GM23338 (cell line): ENCODE results near the gene LRIT3. TPM values are rescaled to one million over a fixed set of nuclear protein-coding genes. Genes with fewer than 3 reads are reported as not detected.

ENCODE experiments used
- ATAC-seq: fragments of 200-7000 bp; cut with Tn5 transposase; 3 replicates; pipeline ENCODE4 v1.9.1; 2020
- DNase-seq: peaks from one replicate; pipeline ENCODE4 v3.0.0-alpha.2; 2015; ENCODE audit warnings: low spot score
- H2AFZ ChIP-seq: fragments of 200-600 bp; sonication (generic); 2 replicates; pipeline ENCODE4 v1.8.0; 2016; ENCODE audit warnings: antibody characterized with exemption, mild to moderate bottlenecking, moderate library complexity
- H3F3A ChIP-seq: fragments of 200-600 bp; sonication (generic); replicated peaks from 2 replicates; pipeline ENCODE4 v1.8.0; 2017; ENCODE audit warnings: antibody characterized with exemption, mixed run types, low read depth
- H3K27ac ChIP-seq: fragments of 200-600 bp; sonication (generic); 2 replicates; pipeline ENCODE4 v1.6.1; 2016; ENCODE audit warnings: low read depth
- H3K27me3 ChIP-seq: fragments of 200-600 bp; sonication (generic); 2 replicates; pipeline ENCODE4 v1.8.0; 2016; ENCODE audit warnings: mild to moderate bottlenecking, mixed run types, moderate library complexity; ENCODE audit not compliant: insufficient read depth
- H3K36me3 ChIP-seq: fragments of 200-600 bp; sonication (generic); 2 replicates; pipeline ENCODE4 v1.8.0; 2016; ENCODE audit warnings: mild to moderate bottlenecking; ENCODE audit not compliant: insufficient read depth
- H3K4me1 ChIP-seq: fragments of 200-600 bp; sonication (generic); 2 replicates; pipeline ENCODE4 v1.8.0; 2016; ENCODE audit warnings: mild to moderate bottlenecking, moderate library complexity; ENCODE audit not compliant: insufficient read depth
- H3K4me2 ChIP-seq: fragments of 200-600 bp; sonication (generic); 2 replicates; pipeline ENCODE4 v1.7.1; 2017; ENCODE audit warnings: mixed run types
- H3K4me3 ChIP-seq: fragments of 200-600 bp; sonication (generic); 2 replicates; pipeline ENCODE4 v1.6.1; 2016; ENCODE audit warnings: mixed run types
- H3K79me2 ChIP-seq: fragments of 200-600 bp; sonication (generic); replicated peaks from 2 replicates; pipeline ENCODE4 v1.8.0; 2017; ENCODE audit warnings: mild to moderate bottlenecking; ENCODE audit not compliant: insufficient read depth
- H3K9me2 ChIP-seq: fragments of 200-600 bp; sonication (generic); 2 replicates; pipeline ENCODE4 v1.8.0; 2017; ENCODE audit not compliant: insufficient read depth
- H4K20me1 ChIP-seq: fragments of 200-600 bp; sonication (generic); replicated peaks from 2 replicates; pipeline ENCODE4 v1.8.0; 2017; ENCODE audit warnings: mild to moderate bottlenecking; ENCODE audit not compliant: insufficient read depth
- H3K27ac Mint-ChIP-seq: 2 replicates; pipeline ENCODE4 v1.8.0; 2020; ENCODE audit warnings: inconsistent platforms, mild to moderate bottlenecking, moderate library complexity, mixed read lengths
- H3K27me3 Mint-ChIP-seq: 3 replicates; pipeline ENCODE4 v1.8.0; 2022; ENCODE audit warnings: low read depth, mild to moderate bottlenecking, moderate library complexity, mixed read lengths, inconsistent platforms; ENCODE audit not compliant: insufficient read depth, poor library complexity
- H3K36me3 Mint-ChIP-seq: 3 replicates; pipeline ENCODE4 v1.8.0; 2021; ENCODE audit warnings: low read depth, mild to moderate bottlenecking, inconsistent platforms, moderate library complexity, mixed read lengths
- H3K4me1 Mint-ChIP-seq: 3 replicates; pipeline ENCODE4 v1.8.0; 2020; ENCODE audit warnings: mild to moderate bottlenecking, inconsistent platforms, mixed read lengths
- H3K4me3 Mint-ChIP-seq: 3 replicates; pipeline ENCODE4 v1.8.0; 2021; ENCODE audit warnings: moderate library complexity, mild to moderate bottlenecking, inconsistent platforms, mixed read lengths
- H3K9me3 Mint-ChIP-seq: 3 replicates; pipeline ENCODE4 v1.8.0; 2020; ENCODE audit warnings: moderate library complexity, mild to moderate bottlenecking, inconsistent platforms, mixed read lengths
- EZH2phosphoT487 ChIP-seq: fragments of 200-600 bp; sonication (generic); IDR thresholded peaks from one replicate; pipeline ENCODE4 v1.8.1; 2018; ENCODE audit warnings: antibody characterized with exemption; ENCODE audit not compliant: unreplicated experiment
- JUNB ChIP-seq: IDR thresholded peaks from one replicate; pipeline ENCODE4 v1.6.1; 2016; ENCODE audit warnings: antibody characterized with exemption; ENCODE audit not compliant: unreplicated experiment
- NANOG ChIP-seq: IDR thresholded peaks from 2 replicates; pipeline ENCODE4 v1.6.1; 2016; ENCODE audit warnings: antibody characterized with exemption, borderline replicate concordance
- POLR2AphosphoS5 ChIP-seq: IDR thresholded peaks from 2 replicates; pipeline ENCODE4 v1.6.1; 2016; ENCODE audit warnings: antibody characterized with exemption, low read depth
- STAT1 ChIP-seq: IDR thresholded peaks from one replicate; pipeline ENCODE4 v1.6.1; 2016; ENCODE audit warnings: antibody characterized with exemption; ENCODE audit not compliant: unreplicated experiment
- ZNF114 ChIP-seq: fragments of 250-450 bp; sonication (Bioruptor Pico); IDR thresholded peaks from 2 replicates; pipeline ENCODE4 v1.5.0; 2020; ENCODE audit warnings: mild to moderate bottlenecking, moderate library complexity
- ZNF331 ChIP-seq: fragments of 250-450 bp; sonication (Bioruptor Pico); IDR thresholded peaks from 2 replicates; pipeline ENCODE4 v1.5.0; 2020; ENCODE audit warnings: low read depth, mild to moderate bottlenecking, moderate library complexity
- polyA plus RNA-seq: library from polyadenylated mRNA; unstranded; fragments of >200 nt; fragmentation: Nextera tagmentation; extraction: Ambion mirVana; gene quantifications from 2 replicates; pipeline ENCODE4 v1.2.1, GENCODE V29; 2016
- total RNA-seq: library from RNA; depleted of rRNA; stranded (reverse); fragments of >200 nt; shearing (Covaris generic); gene quantifications from 2 replicates; pipeline ENCODE4 v1.2.3, GENCODE V29; 2014
- TF ChIP-seq, protein P1 (sequence below): IDR thresholded peaks from one replicate; pipeline ENCODE4 v1.6.1; 2018; ENCODE audit warnings: antibody characterized with exemption; ENCODE audit not compliant: unreplicated experiment
- TF ChIP-seq, protein P2 (sequence below): IDR thresholded peaks from 2 replicates; pipeline ENCODE4 v1.6.1; 2016; ENCODE audit warnings: antibody characterized with exemption
- TF ChIP-seq, protein P3 (sequence below), 2 experiments: fragments of 200-600 bp in 1 of 2; sonication (generic) in 1 of 2; conservative IDR thresholded peaks; 2 replicates each; pipeline versions ENCODE4 v1.5.1 to v1.6.1; 2016 to 2017; ENCODE audit warnings: antibody characterized with exemption in 2 of 2, low read depth in 2 of 2, mild to moderate bottlenecking in 2 of 2, moderate library complexity in 1 of 2

LRIT3 gene
- total and polyA plus RNA-seq, 2 experiments from 2014 or later: 0.14 TPM; not detected in 1

DNA sequence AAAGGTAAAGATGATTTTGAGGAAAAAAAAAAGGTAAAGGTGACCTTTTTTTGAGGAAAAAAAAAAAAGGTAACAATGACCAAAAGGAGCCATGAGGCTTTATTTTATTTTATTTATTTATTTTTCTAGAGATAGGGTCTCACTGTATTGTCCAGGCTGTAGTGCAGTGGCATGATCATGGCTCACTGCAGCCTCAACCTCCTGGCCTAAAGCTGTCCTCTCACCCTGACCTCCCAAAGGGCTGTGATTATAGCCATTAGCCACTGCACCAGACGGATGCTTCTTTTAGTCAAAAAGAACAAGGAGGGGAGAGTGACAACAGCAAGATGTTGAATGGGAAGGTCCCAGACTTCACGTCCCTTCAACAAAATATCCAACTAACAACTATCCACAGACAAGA is 30.4 kb downstream of the LRIT3 start (continued):
- TF ChIP-seq, protein P1, sequence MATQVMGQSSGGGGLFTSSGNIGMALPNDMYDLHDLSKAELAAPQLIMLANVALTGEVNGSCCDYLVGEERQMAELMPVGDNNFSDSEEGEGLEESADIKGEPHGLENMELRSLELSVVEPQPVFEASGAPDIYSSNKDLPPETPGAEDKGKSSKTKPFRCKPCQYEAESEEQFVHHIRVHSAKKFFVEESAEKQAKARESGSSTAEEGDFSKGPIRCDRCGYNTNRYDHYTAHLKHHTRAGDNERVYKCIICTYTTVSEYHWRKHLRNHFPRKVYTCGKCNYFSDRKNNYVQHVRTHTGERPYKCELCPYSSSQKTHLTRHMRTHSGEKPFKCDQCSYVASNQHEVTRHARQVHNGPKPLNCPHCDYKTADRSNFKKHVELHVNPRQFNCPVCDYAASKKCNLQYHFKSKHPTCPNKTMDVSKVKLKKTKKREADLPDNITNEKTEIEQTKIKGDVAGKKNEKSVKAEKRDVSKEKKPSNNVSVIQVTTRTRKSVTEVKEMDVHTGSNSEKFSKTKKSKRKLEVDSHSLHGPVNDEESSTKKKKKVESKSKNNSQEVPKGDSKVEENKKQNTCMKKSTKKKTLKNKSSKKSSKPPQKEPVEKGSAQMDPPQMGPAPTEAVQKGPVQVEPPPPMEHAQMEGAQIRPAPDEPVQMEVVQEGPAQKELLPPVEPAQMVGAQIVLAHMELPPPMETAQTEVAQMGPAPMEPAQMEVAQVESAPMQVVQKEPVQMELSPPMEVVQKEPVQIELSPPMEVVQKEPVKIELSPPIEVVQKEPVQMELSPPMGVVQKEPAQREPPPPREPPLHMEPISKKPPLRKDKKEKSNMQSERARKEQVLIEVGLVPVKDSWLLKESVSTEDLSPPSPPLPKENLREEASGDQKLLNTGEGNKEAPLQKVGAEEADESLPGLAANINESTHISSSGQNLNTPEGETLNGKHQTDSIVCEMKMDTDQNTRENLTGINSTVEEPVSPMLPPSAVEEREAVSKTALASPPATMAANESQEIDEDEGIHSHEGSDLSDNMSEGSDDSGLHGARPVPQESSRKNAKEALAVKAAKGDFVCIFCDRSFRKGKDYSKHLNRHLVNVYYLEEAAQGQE: no peak
- TF ChIP-seq POLR2AphosphoS5: no peak
- no peak for TF ChIP-seq ZNF114
- no peak for TF ChIP-seq NANOG
- TF ChIP-seq, protein P2, sequence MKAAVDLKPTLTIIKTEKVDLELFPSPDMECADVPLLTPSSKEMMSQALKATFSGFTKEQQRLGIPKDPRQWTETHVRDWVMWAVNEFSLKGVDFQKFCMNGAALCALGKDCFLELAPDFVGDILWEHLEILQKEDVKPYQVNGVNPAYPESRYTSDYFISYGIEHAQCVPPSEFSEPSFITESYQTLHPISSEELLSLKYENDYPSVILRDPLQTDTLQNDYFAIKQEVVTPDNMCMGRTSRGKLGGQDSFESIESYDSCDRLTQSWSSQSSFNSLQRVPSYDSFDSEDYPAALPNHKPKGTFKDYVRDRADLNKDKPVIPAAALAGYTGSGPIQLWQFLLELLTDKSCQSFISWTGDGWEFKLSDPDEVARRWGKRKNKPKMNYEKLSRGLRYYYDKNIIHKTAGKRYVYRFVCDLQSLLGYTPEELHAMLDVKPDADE: no peak
- TF ChIP-seq STAT1: no peak
- TF ChIP-seq JUNB: no peak
- no peak for TF ChIP-seq EZH2phosphoT487
- no peak for TF ChIP-seq ZNF331 (CRISPR knock-in tag)

DNA sequence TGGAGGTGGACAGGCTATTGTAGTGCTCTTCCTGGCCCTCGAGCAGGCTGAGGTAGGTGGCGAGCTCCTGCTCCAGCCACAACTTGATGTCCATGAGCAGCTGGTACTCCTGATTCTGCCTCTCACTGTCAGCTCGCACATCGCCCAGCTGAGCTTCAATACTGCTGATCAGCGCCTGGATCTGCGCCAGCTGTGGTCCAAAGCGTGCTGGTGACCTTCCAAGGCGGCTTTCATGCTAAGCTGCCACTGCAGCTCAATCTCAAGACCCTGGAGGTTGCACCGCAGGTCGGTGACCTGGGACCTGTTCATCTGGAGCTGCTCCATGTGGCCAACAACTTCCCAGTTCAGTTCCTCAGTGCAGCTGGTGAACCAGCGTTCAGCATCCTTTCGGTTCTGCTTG is 31.2 kb downstream of the LRIT3 start:
- H3K9me2 ChIP-seq: no peaks in the 10 kb centered on the region
- H3K4me2 ChIP-seq: no peak overlapping the region
- no peaks in the 10 kb centered on the region for H3K79me2 ChIP-seq
- Mint-ChIP-seq H3K4me3 (no peak overlapping the region), H3K27me3 (peaks cover 4% of the 10 kb centered on the region), H3K9me3 (no peaks in the 10 kb centered on the region; the same call in 2 of the 3 replicates), H3K4me1 (no peaks in the 10 kb centered on the region; the same call in 2 of the 3 replicates), H3K36me3 (no peaks in the 10 kb centered on the region), H3K27ac (no peak overlapping the region)
- no peak for ATAC-seq
- no peak overlapping the region for H3K4me3 ChIP-seq
- no peaks in the 10 kb centered on the region for H3K27me3 ChIP-seq
- TF ChIP-seq, protein P3, sequence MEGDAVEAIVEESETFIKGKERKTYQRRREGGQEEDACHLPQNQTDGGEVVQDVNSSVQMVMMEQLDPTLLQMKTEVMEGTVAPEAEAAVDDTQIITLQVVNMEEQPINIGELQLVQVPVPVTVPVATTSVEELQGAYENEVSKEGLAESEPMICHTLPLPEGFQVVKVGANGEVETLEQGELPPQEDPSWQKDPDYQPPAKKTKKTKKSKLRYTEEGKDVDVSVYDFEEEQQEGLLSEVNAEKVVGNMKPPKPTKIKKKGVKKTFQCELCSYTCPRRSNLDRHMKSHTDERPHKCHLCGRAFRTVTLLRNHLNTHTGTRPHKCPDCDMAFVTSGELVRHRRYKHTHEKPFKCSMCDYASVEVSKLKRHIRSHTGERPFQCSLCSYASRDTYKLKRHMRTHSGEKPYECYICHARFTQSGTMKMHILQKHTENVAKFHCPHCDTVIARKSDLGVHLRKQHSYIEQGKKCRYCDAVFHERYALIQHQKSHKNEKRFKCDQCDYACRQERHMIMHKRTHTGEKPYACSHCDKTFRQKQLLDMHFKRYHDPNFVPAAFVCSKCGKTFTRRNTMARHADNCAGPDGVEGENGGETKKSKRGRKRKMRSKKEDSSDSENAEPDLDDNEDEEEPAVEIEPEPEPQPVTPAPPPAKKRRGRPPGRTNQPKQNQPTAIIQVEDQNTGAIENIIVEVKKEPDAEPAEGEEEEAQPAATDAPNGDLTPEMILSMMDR (conservative IDR thresholded peaks at IDR 0.05; ENCODE audit: low read depth in 2 of 2): no peak
- TF ChIP-seq, protein P2: no peak
- no peak overlapping the region for H2AFZ ChIP-seq
- no peaks in the 10 kb centered on the region for H3K36me3 ChIP-seq
- no peaks in the 10 kb centered on the region for H3K4me1 ChIP-seq
- no peaks in the 10 kb centered on the region for H4K20me1 ChIP-seq
- no peak overlapping the region for H3K27ac ChIP-seq
- DNase-seq: no peak
- H3F3A ChIP-seq: no peaks in the 10 kb centered on the region
